Hematopoietic multipotent progenitor cell treated with erythropoietin and hydrocortisone succinate and interleukin-3 and kit ligand, for 6 days (in vitro differentiated cells): ENCODE results near the gene RIPOR3.

Source experiments
- DNase-seq: peaks from one replicate; pipeline ENCODE4 v3.0.0-alpha.2; 2015

The RIPOR3 gene, protein sequence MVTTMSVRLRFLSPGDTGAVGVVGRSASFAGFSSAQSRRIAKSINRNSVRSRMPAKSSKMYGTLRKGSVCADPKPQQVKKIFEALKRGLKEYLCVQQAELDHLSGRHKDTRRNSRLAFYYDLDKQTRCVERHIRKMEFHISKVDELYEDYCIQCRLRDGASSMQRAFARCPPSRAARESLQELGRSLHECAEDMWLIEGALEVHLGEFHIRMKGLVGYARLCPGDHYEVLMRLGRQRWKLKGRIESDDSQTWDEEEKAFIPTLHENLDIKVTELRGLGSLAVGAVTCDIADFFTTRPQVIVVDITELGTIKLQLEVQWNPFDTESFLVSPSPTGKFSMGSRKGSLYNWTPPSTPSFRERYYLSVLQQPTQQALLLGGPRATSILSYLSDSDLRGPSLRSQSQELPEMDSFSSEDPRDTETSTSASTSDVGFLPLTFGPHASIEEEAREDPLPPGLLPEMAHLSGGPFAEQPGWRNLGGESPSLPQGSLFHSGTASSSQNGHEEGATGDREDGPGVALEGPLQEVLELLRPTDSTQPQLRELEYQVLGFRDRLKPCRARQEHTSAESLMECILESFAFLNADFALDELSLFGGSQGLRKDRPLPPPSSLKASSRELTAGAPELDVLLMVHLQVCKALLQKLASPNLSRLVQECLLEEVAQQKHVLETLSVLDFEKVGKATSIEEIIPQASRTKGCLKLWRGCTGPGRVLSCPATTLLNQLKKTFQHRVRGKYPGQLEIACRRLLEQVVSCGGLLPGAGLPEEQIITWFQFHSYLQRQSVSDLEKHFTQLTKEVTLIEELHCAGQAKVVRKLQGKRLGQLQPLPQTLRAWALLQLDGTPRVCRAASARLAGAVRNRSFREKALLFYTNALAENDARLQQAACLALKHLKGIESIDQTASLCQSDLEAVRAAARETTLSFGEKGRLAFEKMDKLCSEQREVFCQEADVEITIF

DNA sequence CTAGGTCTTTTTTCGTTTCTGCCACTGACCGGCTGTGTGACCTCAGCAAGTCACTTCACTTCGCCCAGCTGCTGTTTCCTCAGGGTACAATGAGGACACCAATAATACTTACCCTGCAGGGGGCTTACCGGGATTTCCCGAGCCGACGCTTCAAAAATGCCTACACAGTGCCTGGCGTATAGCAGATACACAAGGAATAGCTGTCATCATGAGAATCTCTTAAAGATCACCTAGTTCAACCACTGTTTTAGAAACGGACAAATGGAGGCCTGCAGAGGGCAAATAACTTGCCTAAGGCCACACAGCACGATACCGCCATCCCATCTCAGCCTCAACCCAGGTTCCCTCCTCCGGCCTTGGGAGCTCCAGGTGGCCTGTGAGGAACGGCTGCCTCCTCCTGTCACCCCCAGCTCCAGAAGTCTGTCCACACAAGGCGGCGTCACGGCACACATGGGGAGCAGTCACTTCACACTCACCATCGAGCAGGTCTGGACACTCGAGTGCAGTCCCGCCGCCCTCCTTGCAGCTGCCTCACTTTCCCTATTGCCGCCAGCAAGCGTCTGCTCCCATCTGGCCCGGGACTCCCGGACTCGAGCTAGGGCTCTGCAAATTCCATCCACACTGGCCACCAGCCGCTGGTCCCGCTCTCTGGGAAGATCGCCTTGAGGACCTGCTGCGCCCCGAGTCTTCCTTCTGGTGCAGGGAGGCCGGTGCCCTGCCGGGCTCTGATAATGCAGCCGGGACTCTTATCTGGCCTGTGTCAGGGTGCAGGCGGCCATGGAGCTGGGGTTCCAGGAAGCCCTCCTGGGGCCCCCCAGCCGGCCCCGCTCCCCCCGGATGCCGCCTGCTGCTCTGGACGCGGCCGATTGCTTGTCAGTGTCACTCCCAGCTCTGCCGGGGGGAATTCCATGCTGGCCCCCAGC, at the start of gene RIPOR3:
RIPOR3 (minus strand) TSS at position 893 of the 923 bp plus-strand sequence; CDS start at position 479, 414 bp downstream.
- peak; percentile 95 for DNase-seq

DNA sequence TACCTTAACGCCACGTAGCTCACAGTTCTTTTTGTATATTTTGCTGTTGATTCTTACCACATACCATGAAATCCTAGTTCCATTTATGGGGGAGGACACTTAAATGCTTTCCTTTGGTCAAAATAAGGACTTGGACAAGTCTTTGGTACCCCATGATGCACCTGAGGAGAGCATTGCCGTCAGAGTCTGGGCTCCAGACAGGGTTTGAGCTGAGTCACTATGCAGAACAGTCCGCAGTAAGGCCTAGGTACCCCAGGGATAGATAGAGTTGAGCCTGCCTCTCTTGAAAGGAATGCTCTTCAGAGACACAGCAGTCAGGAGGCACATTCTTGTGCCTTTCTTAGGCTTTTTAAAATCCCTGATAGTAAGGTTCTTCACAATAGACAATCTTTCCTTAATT, 46.0 kb upstream of the RIPOR3 start:
- no peak for DNase-seq

DNA sequence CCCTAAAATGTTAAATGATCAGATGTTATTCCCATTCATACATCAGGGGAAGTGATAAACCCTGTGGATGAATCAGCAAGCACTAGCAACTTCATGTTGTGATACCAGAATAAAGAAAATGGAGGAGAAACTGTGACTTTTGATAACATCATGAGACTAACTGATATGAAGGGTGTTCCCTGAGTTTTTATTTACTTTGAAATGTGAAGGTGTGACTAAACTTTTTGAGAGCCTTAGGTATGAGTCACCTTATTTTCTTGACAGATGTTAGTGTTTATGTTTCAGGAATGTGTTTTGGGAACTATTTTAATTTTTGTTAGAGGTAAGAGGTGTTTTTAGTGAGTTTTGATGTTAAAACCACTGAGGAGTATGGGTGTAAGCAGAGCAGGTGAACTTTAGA, 44.5 kb upstream of the RIPOR3 start:
- no peak for DNase-seq

DNA sequence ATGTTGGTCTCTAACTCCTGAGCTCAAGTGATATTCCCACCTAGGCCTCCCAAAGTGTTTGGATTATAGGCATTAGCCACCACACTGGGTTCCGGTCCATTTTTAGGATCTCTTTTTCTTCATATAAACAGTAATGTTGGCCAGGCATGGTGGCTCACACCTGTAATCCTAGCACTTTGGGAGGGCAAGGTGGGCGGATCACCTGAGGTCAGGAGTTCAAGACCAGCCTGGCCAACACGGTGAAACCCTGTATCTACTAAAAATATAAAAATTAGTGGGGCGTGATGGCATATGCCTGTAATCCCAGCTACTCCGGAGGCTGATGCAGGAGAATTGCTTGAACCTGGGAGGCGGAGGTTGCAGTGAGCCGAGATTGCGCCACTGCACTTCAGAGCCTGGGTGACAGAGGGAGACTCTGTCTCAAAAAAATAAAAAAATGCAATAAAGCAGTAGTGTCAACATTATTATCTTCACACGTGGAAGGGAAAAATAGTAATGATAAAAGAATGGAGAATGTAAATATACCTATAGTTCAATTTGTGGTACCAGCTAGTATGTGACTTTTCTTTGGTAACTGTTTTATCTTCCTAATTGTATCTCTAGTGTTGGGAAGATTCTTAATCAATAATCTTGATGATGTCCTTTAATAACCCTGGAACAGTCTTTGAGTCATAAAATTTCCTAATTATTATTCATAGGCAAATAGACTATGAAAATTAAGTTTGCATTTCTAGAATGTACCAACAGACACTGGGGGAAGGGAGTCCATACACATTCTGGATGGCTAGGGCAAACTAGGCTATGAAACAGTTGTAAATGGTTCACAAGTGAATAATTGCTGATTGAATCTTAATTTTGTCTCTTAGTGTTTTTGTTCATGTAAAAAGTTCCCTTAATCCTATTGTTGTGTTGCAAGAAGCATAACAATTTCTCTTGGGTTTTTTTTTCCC, 43.7 kb upstream of the RIPOR3 start:
- no peak for DNase-seq

DNA sequence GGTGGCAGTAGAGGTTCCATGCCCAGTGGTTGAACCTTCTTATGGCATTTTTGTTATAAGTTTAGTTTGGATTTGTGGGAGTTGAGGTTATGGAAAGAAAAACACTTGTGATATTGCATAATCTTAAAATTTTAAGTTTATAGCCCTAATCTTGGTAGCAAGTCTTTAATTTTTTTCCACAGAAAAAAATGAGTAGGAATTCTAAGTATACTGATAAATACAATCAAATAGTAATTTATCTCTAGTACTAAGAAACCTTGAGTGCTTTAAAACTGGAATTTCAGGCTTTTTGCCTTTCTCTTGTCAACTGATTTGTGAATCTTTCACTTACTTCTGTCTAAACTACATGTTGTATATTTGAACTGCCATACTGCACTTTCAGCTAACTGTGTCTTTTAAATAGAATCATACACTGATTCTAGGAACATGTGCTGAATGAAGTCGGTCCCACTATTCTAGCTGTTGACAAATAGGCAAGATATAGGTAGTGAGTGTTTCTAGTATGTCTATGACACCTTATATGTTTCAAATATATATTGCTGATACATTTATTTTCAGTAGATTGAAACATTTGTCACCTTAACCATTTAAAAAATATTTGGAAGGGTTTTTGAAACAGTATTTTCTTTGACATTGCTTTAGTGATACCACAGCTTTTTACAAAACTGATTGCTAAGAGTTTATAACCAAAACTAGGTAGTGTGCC, 42.5 kb upstream of the RIPOR3 start:
- no peak for DNase-seq

DNA sequence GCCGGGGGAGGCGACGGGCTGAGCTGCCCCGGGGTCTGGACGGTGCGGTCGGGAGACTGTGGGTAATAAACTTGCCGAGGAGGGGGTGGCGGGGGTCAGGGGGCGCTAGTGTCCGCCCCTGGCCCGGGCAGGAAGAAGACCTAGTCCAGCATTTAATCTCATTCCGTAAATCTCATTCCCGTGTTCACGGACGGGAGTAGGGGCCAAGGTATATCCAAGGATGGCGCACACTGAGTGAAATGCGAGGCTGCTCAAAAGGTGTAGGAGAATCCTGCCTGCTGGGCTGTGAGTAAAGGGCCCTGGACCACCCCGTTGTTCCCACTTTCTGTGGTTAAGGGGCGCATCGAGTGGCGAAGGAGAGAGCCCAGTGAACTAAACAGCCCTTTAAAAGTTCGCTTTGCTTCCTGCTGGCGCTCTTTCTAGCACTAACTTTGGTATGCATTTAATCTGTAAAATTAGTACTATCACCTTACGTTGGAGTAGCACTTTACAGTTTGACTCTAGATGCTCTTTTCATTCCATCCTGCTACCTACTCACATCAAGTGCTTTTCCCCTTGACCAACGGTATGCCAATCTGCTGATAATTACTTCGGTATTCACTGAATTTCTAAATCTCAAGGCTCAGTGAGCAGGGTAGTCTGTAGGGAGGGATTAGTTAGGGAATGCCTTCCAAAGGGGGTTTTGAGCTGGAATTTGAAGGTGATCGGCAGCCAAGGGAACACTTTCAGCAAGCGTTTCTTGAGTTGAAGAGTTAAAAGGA, 40.8 kb upstream of the RIPOR3 start:
- peak; percentile 34 for DNase-seq

DNA sequence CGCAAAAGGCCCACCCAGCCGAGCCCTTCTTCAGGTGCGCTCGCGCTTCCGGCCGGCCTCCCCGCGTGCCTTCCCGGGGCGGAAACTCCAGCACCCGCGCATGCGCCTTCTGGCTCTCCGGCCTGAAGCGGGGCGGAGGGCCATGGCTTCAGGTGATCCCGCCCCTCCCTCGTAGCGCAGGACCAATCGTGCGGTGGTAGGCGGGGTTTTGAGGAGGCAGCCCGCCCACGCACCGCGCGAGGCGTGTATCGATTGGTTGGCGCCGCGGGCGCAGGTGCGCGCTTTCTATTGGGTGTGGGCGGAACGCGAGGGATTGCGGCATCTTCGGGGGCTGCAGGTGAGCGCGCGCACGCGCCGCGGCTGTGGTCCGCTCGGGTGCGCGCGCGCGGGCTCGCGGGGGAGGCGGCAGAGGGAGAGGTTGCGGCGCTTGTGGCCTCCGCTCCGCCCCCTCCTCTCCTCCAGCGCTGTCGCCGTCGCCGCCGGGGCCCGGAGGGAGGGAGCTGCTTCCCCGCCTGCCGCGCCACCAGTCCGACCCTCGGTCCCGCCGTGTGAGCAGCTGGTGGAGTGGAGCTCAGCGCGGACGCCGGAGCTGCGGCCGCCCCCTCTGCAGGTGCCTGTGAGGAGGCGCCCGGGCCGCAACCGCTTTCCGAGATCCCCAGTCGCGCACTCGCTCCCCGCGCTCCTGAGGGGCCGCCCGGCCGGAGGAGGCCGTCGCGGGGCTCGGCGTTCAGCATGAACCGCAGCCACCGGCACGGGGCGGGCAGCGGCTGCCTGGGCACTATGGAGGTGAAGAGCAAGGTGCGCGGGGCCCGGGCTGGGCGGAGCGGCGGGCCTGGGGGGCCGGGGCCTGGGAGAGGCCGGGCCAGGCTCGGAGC, 40.0 kb upstream of the RIPOR3 start, which contains the start of gene PARD6B:
PARD6B (plus strand) TSS at position 526 of the 875 bp plus-strand sequence; CDS start at position 733, 207 bp downstream.
- peak; percentile 99 for DNase-seq

DNA sequence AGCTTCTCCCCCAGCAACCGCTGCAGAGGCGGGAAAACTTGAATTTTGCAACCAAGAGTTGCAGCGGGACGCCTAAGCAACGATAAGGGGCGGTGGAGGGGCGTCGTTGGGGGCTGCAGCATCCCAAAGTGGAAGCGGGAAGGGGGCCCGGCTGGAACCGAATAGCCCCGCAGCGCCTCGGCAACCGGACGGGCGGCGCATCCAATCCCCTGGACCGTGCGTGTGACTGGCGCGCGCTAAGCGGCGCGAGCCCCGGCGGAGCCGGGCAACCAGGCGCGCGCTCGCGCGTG, 39.4 kb upstream of the RIPOR3 start:
- no peak for DNase-seq

DNA sequence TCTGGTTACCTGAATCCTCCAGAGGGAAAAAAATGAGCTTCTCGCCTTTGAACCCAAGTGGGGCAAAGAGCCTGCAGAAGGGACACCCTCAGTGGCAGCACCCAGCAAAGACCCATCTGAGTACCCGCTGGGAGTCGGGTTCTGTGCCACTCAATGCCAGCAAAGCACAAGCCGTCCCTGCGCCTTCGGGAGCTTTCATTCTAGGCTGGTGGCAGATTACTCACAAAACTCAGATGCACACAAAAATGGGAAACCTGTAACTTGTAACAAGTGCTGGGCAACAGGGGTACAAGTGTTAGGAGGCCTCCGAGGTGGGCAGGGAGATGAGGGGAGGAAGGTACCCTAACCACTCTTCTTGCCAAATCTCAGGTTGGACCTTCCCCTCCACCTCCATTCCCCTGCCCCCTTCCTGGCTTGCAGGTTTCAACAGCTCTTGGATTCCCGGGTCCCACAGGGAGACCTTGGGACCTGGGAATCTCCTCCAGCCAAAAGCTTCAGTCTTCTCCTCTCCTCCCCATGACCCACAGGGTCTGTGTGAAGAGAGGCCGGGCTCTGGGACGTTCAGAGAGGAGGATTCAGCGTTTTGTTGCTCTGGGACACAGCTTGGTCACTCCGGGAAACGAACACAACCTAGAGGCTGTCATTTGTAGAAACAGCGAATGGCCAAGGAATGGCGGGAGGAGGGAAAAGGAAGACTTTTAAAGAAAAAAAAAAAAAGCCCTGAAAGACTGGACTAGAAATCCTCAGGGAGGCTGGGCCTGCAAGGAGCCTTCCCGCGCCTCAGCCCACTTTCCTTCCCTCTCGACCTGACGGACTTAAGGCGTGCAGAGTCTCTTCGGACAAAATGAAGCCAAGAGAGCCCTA, 38.8 kb upstream of the RIPOR3 start:
- peak; percentile 33 for DNase-seq

DNA sequence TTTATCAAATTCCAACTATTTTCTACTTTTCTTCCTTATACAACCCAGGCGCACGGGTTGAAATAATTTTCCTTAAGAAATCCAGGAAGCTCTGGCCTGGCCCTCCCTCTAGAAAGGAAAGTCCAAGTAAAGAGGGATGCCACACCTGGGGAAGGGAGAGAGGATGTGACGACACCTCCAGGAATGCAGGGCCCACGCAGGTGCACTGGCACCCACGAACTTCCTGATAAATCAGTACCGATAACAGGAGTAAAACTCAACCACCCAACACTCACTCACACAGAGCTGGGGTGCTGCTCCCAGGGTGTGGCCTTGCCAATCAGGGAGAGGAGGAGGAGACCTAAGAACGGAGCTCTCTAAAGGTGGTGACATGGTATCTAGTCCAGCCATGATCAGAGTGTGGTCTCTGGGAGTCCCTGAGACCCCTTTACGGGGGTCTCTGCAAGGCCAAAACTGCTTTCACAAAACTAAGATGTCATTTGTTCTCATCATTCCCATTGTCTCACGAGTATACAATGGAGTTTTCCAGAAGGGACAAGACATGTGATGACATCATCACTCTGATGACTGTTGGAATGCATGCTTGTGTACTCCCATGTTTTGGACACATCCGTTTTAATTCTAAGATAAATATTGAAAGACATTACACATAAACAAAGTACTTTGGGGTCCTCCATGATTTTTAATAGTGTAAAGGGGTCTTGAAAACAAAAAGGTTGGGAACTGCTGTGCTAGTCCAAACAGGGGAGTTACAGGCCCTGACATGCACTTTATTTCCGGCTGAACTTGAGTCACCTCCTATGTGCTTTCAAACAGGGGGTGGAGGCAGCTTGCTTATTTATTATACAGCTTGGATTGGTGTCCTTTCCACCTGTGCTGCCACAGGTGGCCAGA, 37.9 kb upstream of the RIPOR3 start:
- no peak for DNase-seq

DNA sequence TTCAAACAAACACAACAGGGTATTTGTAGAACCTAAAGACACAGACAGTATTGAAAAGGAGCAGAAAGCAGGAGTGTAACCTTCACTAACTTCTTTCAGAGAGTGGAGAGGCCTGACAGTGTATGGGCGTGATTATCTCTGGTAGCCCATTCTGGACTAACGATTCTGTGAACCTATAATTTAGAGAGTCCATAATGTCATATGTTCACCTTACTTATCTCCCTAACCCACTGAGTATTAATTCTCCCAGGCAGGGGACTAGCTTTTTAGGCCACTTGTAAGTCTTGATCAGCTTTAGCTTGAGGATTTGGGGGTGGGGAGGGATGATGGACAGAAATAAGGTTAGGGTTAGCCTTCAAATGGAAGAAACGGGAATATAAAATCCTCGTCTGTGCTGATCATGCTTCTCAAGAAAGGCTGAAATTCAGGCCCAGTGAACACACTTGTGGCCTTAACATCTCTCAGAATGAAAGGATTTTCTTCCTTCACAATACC, 37.2 kb upstream of the RIPOR3 start:
- DNase-seq = no peak

DNA sequence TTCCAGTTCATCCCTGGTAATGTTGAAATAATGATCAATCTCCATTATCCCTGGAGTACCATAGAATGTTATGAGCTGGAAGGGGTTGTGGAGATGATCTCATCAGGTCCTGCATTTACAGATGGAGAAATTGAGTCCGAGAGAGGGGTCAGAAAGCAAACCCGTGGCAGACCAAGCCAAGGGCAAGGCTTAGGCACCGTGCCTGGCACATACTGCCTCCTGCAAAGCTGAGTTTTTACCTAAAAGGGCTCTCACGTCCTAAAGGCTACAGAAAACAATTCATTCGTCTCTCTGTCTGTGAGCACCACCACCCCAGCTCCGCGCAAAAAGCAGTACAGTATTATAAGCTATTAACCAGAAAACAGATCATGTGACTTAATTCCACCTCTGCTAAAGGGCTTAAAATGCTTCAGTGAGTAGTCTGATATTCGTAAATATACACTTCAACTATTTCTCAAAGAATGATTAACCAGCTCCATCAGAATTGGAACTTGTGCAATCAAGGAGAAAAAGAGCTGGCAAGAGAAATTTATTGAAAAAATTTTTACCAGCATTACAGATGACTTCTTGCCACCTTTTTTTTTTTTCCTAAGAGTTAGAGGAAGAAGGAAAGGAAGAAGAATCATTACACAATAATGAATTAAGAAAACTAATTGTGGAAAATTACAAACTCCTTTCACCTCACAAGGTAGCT, 36.6 kb upstream of the RIPOR3 start:
- DNase-seq = no peak

DNA sequence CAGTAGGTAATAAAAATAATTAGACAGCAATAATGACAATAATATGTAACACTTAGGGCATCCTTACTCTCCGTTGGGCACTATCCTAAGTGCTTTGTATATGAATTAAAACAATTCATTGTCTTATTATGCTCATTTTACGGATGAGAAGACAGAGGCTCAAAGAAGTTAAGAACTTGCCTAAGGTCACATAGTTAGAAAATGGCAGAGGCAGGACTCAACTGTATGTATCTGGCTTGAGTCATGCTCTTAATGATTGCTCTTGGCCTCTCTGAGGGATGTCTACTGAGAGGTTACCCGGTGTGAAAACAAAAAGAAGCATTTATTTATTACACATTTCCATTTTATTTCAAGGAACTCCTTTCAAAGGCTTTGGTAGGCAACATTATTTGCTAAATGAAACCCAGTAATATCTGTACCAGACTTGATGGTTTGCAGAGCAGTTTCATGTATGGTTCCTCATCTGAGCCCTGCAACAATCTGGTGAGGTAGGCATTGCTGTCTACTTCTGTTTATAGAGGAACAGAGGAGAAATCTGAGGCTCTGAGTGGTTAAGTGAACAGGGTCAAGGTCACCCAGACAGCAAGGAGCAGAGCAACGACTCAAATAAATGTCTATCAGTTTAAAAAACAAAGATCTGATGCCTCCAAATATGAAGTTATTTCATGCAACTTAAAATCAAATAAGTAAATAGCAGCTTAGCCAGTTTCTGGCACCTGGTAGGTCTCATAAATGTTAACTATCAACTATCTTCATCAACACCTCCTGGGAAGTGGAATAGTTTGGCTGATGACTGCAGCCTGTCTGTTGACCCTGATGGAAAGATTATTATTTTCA, 35.8 kb upstream of the RIPOR3 start:
- no peak for DNase-seq

DNA sequence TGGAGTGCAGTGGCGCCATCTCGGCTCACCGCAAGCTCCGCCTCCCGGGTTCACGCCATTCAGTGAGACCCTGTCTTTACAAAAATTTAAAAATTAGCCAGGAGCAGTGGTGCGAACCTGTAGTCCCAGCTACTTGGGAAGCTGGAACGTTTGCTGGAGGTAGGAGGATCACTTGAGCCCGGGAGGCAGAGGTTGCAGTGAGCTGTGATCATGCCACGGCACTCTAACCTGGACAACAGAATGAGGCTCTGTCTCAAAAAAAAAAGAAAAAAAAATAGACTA, 34.3 kb upstream of the RIPOR3 start:
- no peak for DNase-seq
